ENCODE measurements around the gene SLC13A2. TPM values are rescaled to one million over a fixed set of nuclear protein-coding genes. Genes with fewer than 3 reads are reported as not detected.
A peak's percentile ranks its signal among the peaks of the same experiment; 100 is the strongest.

SLC13A2 gene
- total RNA-seq, 1 donor from 2014 or later = not detected

GRCh38 chr17:28524476-28525424, 51.3 kb downstream of the SLC13A2 start:
- Mint-ChIP-seq H3K36me3 (ENCODE audit: low read depth, unreplicated experiment) (no peaks in the 10 kb centered on the region), H3K27me3 (ENCODE audit: low read depth, unreplicated experiment) (peaks cover 29% of the 10 kb centered on the region), H3K9me3 (ENCODE audit: unreplicated experiment) (no peaks in the 10 kb centered on the region), H3K4me1 (ENCODE audit: low read depth, unreplicated experiment) (peaks cover 12% of the 10 kb centered on the region), H3K27ac (ENCODE audit: unreplicated experiment) (no peak overlapping the region), H3K4me3 (ENCODE audit: unreplicated experiment) (peak overlapping the region; percentile 45)
- Histone ChIP-seq H3K79me2 (ENCODE audit: insufficient read depth, low read length) (no peaks in the 10 kb centered on the region), H4K20me1 (ENCODE audit: insufficient read depth, low read length) (no peaks in the 10 kb centered on the region), H3K27ac (ENCODE audit: low read depth, low read length) (no peak overlapping the region), H3K9me3 (ENCODE audit: insufficient read depth, low read depth, low read length) (no peaks in the 10 kb centered on the region), H3K4me3 (ENCODE audit: insufficient read depth, low read depth, low read length) (no peak overlapping the region), H3K4me2 (ENCODE audit: low read length) (peak overlapping the region; percentile 30), H3K27me3 (ENCODE audit: insufficient read depth, low read length) (peaks cover 2% of the 10 kb centered on the region), H3K9ac (ENCODE audit: low read length) (no peak overlapping the region), H2AFZ (ENCODE audit: low read depth, low read length) (no peak overlapping the region), H3K4me1 (ENCODE audit: insufficient read depth, low read length) (peaks cover 10% of the 10 kb centered on the region), H3K36me3 (ENCODE audit: insufficient read depth, low read length) (no peaks in the 10 kb centered on the region)
- FAIRE-seq = no peak
- DNase-seq (ENCODE audit: low read depth) = peak; percentile 53
- no peak for TF ChIP-seq EZH2 (IDR thresholded peaks at IDR 0.05; ENCODE audit: insufficient read depth, low read length)
- TF ChIP-seq, protein P1, sequence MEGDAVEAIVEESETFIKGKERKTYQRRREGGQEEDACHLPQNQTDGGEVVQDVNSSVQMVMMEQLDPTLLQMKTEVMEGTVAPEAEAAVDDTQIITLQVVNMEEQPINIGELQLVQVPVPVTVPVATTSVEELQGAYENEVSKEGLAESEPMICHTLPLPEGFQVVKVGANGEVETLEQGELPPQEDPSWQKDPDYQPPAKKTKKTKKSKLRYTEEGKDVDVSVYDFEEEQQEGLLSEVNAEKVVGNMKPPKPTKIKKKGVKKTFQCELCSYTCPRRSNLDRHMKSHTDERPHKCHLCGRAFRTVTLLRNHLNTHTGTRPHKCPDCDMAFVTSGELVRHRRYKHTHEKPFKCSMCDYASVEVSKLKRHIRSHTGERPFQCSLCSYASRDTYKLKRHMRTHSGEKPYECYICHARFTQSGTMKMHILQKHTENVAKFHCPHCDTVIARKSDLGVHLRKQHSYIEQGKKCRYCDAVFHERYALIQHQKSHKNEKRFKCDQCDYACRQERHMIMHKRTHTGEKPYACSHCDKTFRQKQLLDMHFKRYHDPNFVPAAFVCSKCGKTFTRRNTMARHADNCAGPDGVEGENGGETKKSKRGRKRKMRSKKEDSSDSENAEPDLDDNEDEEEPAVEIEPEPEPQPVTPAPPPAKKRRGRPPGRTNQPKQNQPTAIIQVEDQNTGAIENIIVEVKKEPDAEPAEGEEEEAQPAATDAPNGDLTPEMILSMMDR (IDR thresholded peaks at IDR 0.05; ENCODE audit: insufficient read depth, low read depth, low read length) = no peak

DNA sequence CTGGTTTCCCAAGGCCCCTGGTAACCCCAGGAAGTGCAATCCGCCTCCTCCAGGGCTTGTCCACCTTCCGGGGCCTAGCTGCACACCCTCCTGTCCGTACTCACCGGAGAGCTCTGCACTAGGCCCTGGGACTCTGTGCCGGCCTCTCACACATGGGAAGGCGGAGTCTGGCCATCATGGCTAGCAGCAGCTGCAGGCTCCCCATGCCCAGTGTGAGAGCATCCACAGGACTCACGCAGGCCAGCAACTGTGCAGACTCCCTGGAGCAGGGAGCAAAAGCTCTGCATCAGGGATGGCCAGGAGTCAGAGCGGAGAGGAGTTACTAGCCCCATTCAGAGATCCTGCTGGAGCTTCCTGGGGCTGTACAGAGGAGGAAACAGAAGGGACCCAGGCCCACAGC, 52.9 kb downstream of the SLC13A2 start:
- Histone ChIP-seq H3K36me3 (ENCODE audit: insufficient read depth, low read length) (no peaks in the 10 kb centered on the region), H4K20me1 (ENCODE audit: insufficient read depth, low read length) (no peaks in the 10 kb centered on the region), H3K9me3 (ENCODE audit: insufficient read depth, low read depth, low read length) (no peaks in the 10 kb centered on the region), H3K4me3 (ENCODE audit: insufficient read depth, low read depth, low read length) (no peak overlapping the region), H3K27ac (ENCODE audit: low read depth, low read length) (no peak overlapping the region), H2AFZ (ENCODE audit: low read depth, low read length) (no peak overlapping the region), H3K4me1 (ENCODE audit: insufficient read depth, low read length) (peaks cover 10% of the 10 kb centered on the region), H3K9ac (ENCODE audit: low read length) (no peak overlapping the region), H3K4me2 (ENCODE audit: low read length) (no peak overlapping the region), H3K79me2 (ENCODE audit: insufficient read depth, low read length) (no peaks in the 10 kb centered on the region), H3K27me3 (ENCODE audit: insufficient read depth, low read length) (peaks cover 5% of the 10 kb centered on the region)
- DNase-seq (ENCODE audit: low read depth) (no peak), FAIRE-seq (no peak)
- peaks cover 12% of the 10 kb centered on the region for H3K4me1 Mint-ChIP-seq (ENCODE audit: low read depth, unreplicated experiment)
- peaks cover 33% of the 10 kb centered on the region for H3K27me3 Mint-ChIP-seq (ENCODE audit: low read depth, unreplicated experiment)
- TF ChIP-seq, protein P1 (IDR thresholded peaks at IDR 0.05; ENCODE audit: insufficient read depth, low read depth, low read length) = no peak
- no peak for TF ChIP-seq EZH2 (IDR thresholded peaks at IDR 0.05; ENCODE audit: insufficient read depth, low read length)
- no peaks in the 10 kb centered on the region for H3K9me3 Mint-ChIP-seq (ENCODE audit: unreplicated experiment)
- no peak overlapping the region for H3K27ac Mint-ChIP-seq (ENCODE audit: unreplicated experiment)
- no peaks in the 10 kb centered on the region for H3K36me3 Mint-ChIP-seq (ENCODE audit: low read depth, unreplicated experiment)
- H3K4me3 Mint-ChIP-seq (ENCODE audit: unreplicated experiment) = no peak overlapping the region

All from astrocyte (in vitro differentiated cells and primary cell).